ENCODE results near the gene BARHL2. TPM values are rescaled to one million over a fixed set of nuclear protein-coding genes. Genes with fewer than 3 reads are reported as not detected.

BARHL2 gene
- total and polyA plus RNA-seq, 2 experiments from 2014 or later = not detected

DNA sequence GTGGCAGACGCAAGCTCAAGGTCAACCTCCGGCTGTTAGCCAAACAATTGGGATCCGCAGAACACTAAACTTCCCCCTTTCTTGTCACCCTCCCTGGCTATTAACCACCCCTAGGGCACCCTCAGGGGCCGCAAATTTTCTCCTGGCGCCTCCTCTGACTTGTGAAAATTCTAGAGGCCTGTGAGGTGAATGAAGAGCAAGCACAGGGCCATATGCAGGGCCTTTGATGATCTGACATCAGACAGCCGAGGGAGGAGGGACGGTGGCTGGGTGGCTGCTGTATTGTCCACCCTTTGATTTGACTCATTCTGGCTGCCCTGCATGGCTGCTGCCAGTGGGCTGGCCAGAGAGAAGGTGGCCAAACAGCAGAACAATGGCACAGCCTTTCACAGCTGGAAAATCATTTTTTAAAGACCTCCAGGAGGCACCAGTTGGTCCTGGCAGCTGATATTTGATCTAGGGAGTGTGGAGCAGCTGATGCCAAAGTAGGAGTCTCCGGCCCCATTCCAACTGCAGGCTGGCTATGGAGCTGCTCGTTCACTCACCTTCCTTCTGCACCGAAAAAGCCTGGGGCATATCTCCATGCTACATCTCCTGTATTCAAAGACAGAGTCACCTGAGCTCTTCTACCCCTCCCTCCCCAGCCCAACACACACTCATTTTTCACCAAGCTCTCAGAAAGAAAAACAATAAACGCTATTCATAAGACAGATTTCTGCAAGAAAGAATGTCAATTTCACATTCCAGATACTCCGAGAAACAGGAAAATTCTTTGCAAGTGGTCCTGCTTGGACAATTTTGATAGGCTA is 44.9 kb upstream of the BARHL2 start:
- Histone ChIP-seq H4K20me1 (ENCODE audit: insufficient read depth, poor library complexity, severe bottlenecking) (no peaks in the 10 kb centered on the region), H3K9me2 (replicated peaks; ENCODE audit: insufficient read depth) (no peaks in the 10 kb centered on the region), H3K27ac (no peak overlapping the region), H3K36me3 (replicated peaks; ENCODE audit: insufficient read depth, low read depth) (no peaks in the 10 kb centered on the region), H3K4me3 (no peak overlapping the region), H3K9me3 (ENCODE audit: low read depth) (no peaks in the 10 kb centered on the region), H2AFZ (no peak overlapping the region), H3K4me1 (ENCODE audit: insufficient read depth) (no peaks in the 10 kb centered on the region), H3K79me2 (no peaks in the 10 kb centered on the region), H3K27me3 (peaks cover 16% of the 10 kb centered on the region), H3K4me2 (no peak overlapping the region)
- TF ChIP-seq, protein P1, sequence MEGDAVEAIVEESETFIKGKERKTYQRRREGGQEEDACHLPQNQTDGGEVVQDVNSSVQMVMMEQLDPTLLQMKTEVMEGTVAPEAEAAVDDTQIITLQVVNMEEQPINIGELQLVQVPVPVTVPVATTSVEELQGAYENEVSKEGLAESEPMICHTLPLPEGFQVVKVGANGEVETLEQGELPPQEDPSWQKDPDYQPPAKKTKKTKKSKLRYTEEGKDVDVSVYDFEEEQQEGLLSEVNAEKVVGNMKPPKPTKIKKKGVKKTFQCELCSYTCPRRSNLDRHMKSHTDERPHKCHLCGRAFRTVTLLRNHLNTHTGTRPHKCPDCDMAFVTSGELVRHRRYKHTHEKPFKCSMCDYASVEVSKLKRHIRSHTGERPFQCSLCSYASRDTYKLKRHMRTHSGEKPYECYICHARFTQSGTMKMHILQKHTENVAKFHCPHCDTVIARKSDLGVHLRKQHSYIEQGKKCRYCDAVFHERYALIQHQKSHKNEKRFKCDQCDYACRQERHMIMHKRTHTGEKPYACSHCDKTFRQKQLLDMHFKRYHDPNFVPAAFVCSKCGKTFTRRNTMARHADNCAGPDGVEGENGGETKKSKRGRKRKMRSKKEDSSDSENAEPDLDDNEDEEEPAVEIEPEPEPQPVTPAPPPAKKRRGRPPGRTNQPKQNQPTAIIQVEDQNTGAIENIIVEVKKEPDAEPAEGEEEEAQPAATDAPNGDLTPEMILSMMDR (IDR thresholded peaks at IDR 0.05; ENCODE audit: poor library complexity) = no peak
- TF ChIP-seq EZH2phosphoT487 (IDR thresholded peaks at IDR 0.05; ENCODE audit: low read depth, severe bottlenecking, unreplicated experiment) (no peak), EZH2 (IDR thresholded peaks at IDR 0.05; ENCODE audit: borderline replicate concordance) (no peak)
- WGBS (ENCODE audit: low lambda C conversion rate, missing lambda C conversion rate) = 35% methylated on average over 12 of the region's 12 CpGs
- no peak for DNase-seq (ENCODE audit: low spot score)

DNA sequence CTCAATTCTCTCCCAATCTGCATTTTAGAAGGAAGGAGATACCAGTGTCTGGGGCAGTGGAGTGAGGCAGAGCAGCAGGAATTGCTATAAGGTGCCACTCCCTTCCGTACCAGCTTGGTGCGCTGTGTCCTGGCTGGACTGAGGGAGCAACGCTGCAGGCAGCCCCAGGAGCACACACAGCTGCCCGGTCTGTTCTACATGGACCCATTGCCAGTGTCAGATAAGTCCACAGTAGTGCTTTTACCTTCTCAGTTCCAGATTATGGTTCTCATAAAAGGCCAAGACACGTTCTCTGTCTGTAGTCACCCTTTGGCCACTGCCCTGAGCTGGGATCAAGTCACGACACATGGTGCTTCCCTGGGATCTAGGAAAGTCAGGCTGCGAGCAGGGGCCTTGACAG is 44.1 kb upstream of the BARHL2 start:
- Histone ChIP-seq H4K20me1 (ENCODE audit: insufficient read depth, poor library complexity, severe bottlenecking) (no peaks in the 10 kb centered on the region), H3K4me1 (ENCODE audit: insufficient read depth) (no peaks in the 10 kb centered on the region), H3K9me2 (replicated peaks; ENCODE audit: insufficient read depth) (no peaks in the 10 kb centered on the region), H3K36me3 (replicated peaks; ENCODE audit: insufficient read depth, low read depth) (no peaks in the 10 kb centered on the region), H3K79me2 (no peaks in the 10 kb centered on the region), H3K27ac (no peak overlapping the region), H3K9me3 (ENCODE audit: low read depth) (no peaks in the 10 kb centered on the region), H3K4me3 (no peak overlapping the region), H2AFZ (no peak overlapping the region), H3K4me2 (no peak overlapping the region), H3K27me3 (peaks cover 16% of the 10 kb centered on the region)
- DNase-seq (ENCODE audit: low spot score) = no peak
- TF ChIP-seq EZH2phosphoT487 (IDR thresholded peaks at IDR 0.05; ENCODE audit: low read depth, severe bottlenecking, unreplicated experiment) (no peak), EZH2 (IDR thresholded peaks at IDR 0.05; ENCODE audit: borderline replicate concordance) (no peak)
- TF ChIP-seq, protein P1 (IDR thresholded peaks at IDR 0.05; ENCODE audit: poor library complexity) = no peak
- 82% methylated on average over 7 of the region's 7 CpGs for WGBS (ENCODE audit: low lambda C conversion rate, missing lambda C conversion rate)

DNA sequence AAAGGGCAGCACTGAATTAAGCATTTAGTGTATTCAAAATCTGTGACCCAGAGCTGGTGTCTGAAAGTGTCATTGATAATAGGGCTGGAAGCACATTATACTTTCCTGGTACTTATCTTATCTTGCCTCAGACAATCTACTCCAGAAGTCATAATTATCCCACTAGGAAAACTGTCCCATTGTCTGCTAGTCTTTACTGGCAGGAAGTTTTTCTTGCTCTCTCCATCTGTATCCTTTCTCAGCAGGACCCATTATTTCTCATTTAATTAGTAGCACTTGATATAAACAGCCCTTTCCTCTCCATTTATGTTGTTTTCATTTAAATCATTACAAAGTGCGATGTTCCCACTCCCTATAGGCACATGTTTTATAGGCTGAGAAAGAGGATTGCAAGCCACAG is 36.5 kb upstream of the BARHL2 start:
- Histone ChIP-seq H3K27ac (no peak overlapping the region), H4K20me1 (ENCODE audit: insufficient read depth, poor library complexity, severe bottlenecking) (no peaks in the 10 kb centered on the region), H3K36me3 (replicated peaks; ENCODE audit: insufficient read depth, low read depth) (no peaks in the 10 kb centered on the region), H3K4me3 (no peak overlapping the region), H3K4me1 (ENCODE audit: insufficient read depth) (no peaks in the 10 kb centered on the region), H3K9me2 (replicated peaks; ENCODE audit: insufficient read depth) (no peaks in the 10 kb centered on the region), H3K79me2 (no peaks in the 10 kb centered on the region), H3K9me3 (ENCODE audit: low read depth) (no peaks in the 10 kb centered on the region), H3K4me2 (no peak overlapping the region), H2AFZ (no peak overlapping the region), H3K27me3 (peaks cover 5% of the 10 kb centered on the region)
- DNase-seq (ENCODE audit: low spot score) = no peak
- TF ChIP-seq EZH2phosphoT487 (IDR thresholded peaks at IDR 0.05; ENCODE audit: low read depth, severe bottlenecking, unreplicated experiment) = no peak
- TF ChIP-seq, protein P1 (IDR thresholded peaks at IDR 0.05; ENCODE audit: poor library complexity) = no peak
- no peak for TF ChIP-seq EZH2 (IDR thresholded peaks at IDR 0.05; ENCODE audit: borderline replicate concordance)
- WGBS (ENCODE audit: low lambda C conversion rate, missing lambda C conversion rate) = 79% methylated on average over 1 of the region's 1 CpG

Data from hepatocyte (in vitro differentiated cells).